A549 (cell line): ENCODE data around the gene RELL1. TPM values are rescaled to one million over a fixed set of nuclear protein-coding genes. Genes with fewer than 3 reads are reported as not detected.

Source experiments
- ATAC-seq, 2 experiments: fragments of 200-7000 bp in 1 of 2; fragments of >200 bp in 1 of 2; cut with Nextera tagmentation in 1 of 2; cut with Tn5 transposase in 1 of 2; 3 replicates each; pipeline versions ENCODE4 v1.8.0 to v1.9.1; 2018 to 2020; ENCODE audit warnings: mild to moderate bottlenecking in 1 of 2, moderate library complexity in 1 of 2
- CTCF ChIA-PET: fragments of 300-600 bp; sonication (Branson Sonifier 250); formaldehyde crosslinking; extraction: SDS; loops from one replicate; lab custom pipeline; 2021; ENCODE audit warnings: antibody characterized with exemption, inconsistent platforms; lab: Yijun Ruan, JAX
- POLR2A ChIA-PET: fragments of 350-600 bp; formaldehyde crosslinking; extraction: SDS; loops from one replicate; lab custom pipeline; 2021; ENCODE audit warnings: antibody characterized with exemption, inconsistent platforms; lab: Yijun Ruan, JAX
- DNase-seq, 2 experiments: peaks; one replicate each; pipeline versions ENCODE4 v3.0.0 to v3.0.0-alpha.2; 2011 to 2016; ENCODE audit warnings: low read depth in 1 of 2, low spot score in 1 of 2
- FAIRE-seq: peaks from 2 replicates; lab custom pipeline; 2011; peaks lifted over from hg19 to GRCh38; lab: Jason Lieb, UNC
- H3K27ac ChIP-seq, 2 experiments: fragments of >200 bp; sonication (Bioruptor Twin); formaldehyde crosslinking; 3 replicates each; pipeline ENCODE4 v1.5.1; 2016 to 2017
- H3K4me1 ChIP-seq: fragments of >200 bp; sonication (Bioruptor Twin); formaldehyde crosslinking; 3 replicates; pipeline ENCODE4 v1.6.1; 2016
- H3K4me2 ChIP-seq: fragments of >200 bp; sonication (Bioruptor Twin); formaldehyde crosslinking; 3 replicates; pipeline ENCODE4 v1.6.1; 2016
- H3K4me3 ChIP-seq: fragments of >200 bp; sonication (Bioruptor Twin); formaldehyde crosslinking; 3 replicates; pipeline ENCODE4 v1.5.1; 2016
- H3K9me3 ChIP-seq: fragments of >200 bp; sonication (Bioruptor Twin); formaldehyde crosslinking; 3 replicates; pipeline ENCODE4 v1.6.1; 2016
- BHLHE40 ChIP-seq: IDR thresholded peaks from 2 replicates; pipeline ENCODE4 v1.6.1; 2012; ENCODE audit warnings: low read depth, low read length, inconsistent platforms
- CEBPB ChIP-seq, 2 experiments: fragments of >200 bp in 1 of 2; sonication (Bioruptor Twin) in 1 of 2; formaldehyde crosslinking in 1 of 2; IDR thresholded peaks; 2 replicates each; pipeline ENCODE4 v1.6.1; 2012 to 2016
- CHD4 ChIP-seq: fragments of 200-600 bp; sonication (generic); IDR thresholded peaks from 2 replicates; pipeline ENCODE4 v1.6.1; 2016; ENCODE audit warnings: antibody characterized with exemption, mild to moderate bottlenecking, borderline replicate concordance
- EHMT2 ChIP-seq: fragments of 200-600 bp; sonication (generic); IDR thresholded peaks from 2 replicates; pipeline ENCODE4 v1.6.1; 2016; ENCODE audit warnings: antibody characterized with exemption, low read depth, mild to moderate bottlenecking, moderate library complexity
- ESRRA ChIP-seq: fragments of 150-350 bp; IDR thresholded peaks from 2 replicates; pipeline ENCODE4 v1.6.1; 2014; ENCODE audit warnings: mild to moderate bottlenecking, low read length, borderline replicate concordance
- FOSB ChIP-seq: fragments of 250-450 bp; sonication (Bioruptor Pico); IDR thresholded peaks from 2 replicates; pipeline ENCODE4 v1.5.0; 2020; ENCODE audit warnings: mild to moderate bottlenecking, moderate library complexity
- GATA3 ChIP-seq: IDR thresholded peaks from 2 replicates; pipeline ENCODE4 v1.6.1; 2012; ENCODE audit warnings: borderline replicate concordance
- JUN ChIP-seq, 2 experiments: fragments of >200 bp; sonication (Bioruptor Twin); formaldehyde crosslinking; IDR thresholded peaks; 2 replicates in 1 of 2; 3 replicates in 1 of 2; pipeline ENCODE4 v1.6.1; 2016 to 2017
- KDM1A ChIP-seq: fragments of 200-600 bp; sonication (generic); IDR thresholded peaks from 2 replicates; pipeline ENCODE4 v1.6.1; 2016; ENCODE audit warnings: low read depth, mild to moderate bottlenecking
- MAFK ChIP-seq: fragments of 450-650 bp; IDR thresholded peaks from 2 replicates; pipeline ENCODE4 v1.6.1; 2014; ENCODE audit not compliant: partially characterized antibody
- MYC ChIP-seq: IDR thresholded peaks from 2 replicates; pipeline ENCODE4 v1.6.1; 2012; ENCODE audit warnings: mild to moderate bottlenecking, inconsistent platforms, low read length, improper control_type of control experiment, borderline replicate concordance
- NFE2L2 ChIP-seq: fragments of 150-350 bp; conservative IDR thresholded peaks from 2 replicates; pipeline ENCODE4 v1.6.1; 2014; ENCODE audit warnings: low read length
- POLR2A ChIP-seq: IDR thresholded peaks from 2 replicates; pipeline ENCODE4 v1.6.1; 2012; ENCODE audit warnings: mild to moderate bottlenecking, low read length
- RAD21 ChIP-seq, 2 experiments: fragments of >200 bp in 1 of 2; sonication (Bioruptor Twin) in 1 of 2; formaldehyde crosslinking in 1 of 2; IDR thresholded peaks in 1 of 2; conservative IDR thresholded peaks in 1 of 2; 2 replicates in 1 of 2; 3 replicates in 1 of 2; pipeline ENCODE4 v1.6.1; 2012 to 2018; ENCODE audit warnings: inconsistent platforms in 1 of 2
- RARB ChIP-seq: fragments of 250-450 bp; sonication (Bioruptor Pico); IDR thresholded peaks from 2 replicates; pipeline ENCODE4 v1.8.0; 2021; ENCODE audit warnings: mild to moderate bottlenecking, moderate library complexity
- RNF2 ChIP-seq: fragments of 200-600 bp; sonication (generic); IDR thresholded peaks from 2 replicates; pipeline ENCODE4 v1.6.1; 2016; ENCODE audit warnings: low read depth, mild to moderate bottlenecking, antibody characterized with exemption, moderate library complexity, borderline replicate concordance
- SMC3 ChIP-seq: fragments of >200 bp; sonication (Bioruptor Twin); formaldehyde crosslinking; IDR thresholded peaks from 3 replicates; pipeline ENCODE4 v1.6.1; 2018; ENCODE audit warnings: inconsistent platforms
- SREBF2 ChIP-seq: fragments of 450-650 bp; IDR thresholded peaks from 2 replicates; pipeline ENCODE4 v1.6.1; 2014; ENCODE audit warnings: mild to moderate bottlenecking, moderate library complexity
- ZC3H11A ChIP-seq: fragments of 450-650 bp; IDR thresholded peaks from 2 replicates; pipeline ENCODE4 v1.6.1; 2014; ENCODE audit warnings: antibody characterized with exemption, mild to moderate bottlenecking
- ZFP36 ChIP-seq: fragments of 450-650 bp; IDR thresholded peaks from 2 replicates; pipeline ENCODE4 v1.6.1; 2014; ENCODE audit warnings: borderline replicate concordance; ENCODE audit not compliant: partially characterized antibody
- WGBS: methylation state at CpG from one replicate; pipeline ENCODE4 v1.1.6; 2017; ENCODE audit errors: missing lambda C conversion rate; 5-methylcytosine and 5-hydroxymethylcytosine counted together
- polyA plus RNA-seq, 4 experiments: library from polyadenylated mRNA; depleted of rRNA in 3 of 4; stranded (reverse); fragments of >200 nt; fragmentation: RNase III in 1 of 4; extraction: RNeasy Plus Mini Kit Qiagen cat#74134 plus additional on column Dnase treatment in 1 of 4; gene quantifications; 2 replicates in 3 of 4; 3 replicates in 1 of 4; pipeline ENCODE4 v1.2.3, GENCODE V29; 2011 to 2017
- TF ChIP-seq, protein P1 (sequence below): fragments of >200 bp; sonication (Bioruptor Twin); formaldehyde crosslinking; IDR thresholded peaks from 2 replicates; pipeline ENCODE4 v1.6.1; 2016
- TF ChIP-seq, protein P2 (sequence below): fragments of 200-600 bp; sonication (generic); IDR thresholded peaks from 2 replicates; pipeline ENCODE4 v1.6.1; 2016; ENCODE audit warnings: antibody characterized with exemption, mild to moderate bottlenecking, moderate library complexity
- TF ChIP-seq, protein P3 (sequence below): fragments of >200 bp; sonication (Bioruptor Twin); formaldehyde crosslinking; IDR thresholded peaks from 3 replicates; pipeline ENCODE4 v1.6.1; 2016
- TF ChIP-seq, protein P4 (sequence below): IDR thresholded peaks from 2 replicates; pipeline ENCODE4 v1.6.1; 2012; ENCODE audit warnings: low read depth, borderline replicate concordance
- TF ChIP-seq, protein P5 (sequence below): fragments of >200 bp; sonication (Bioruptor Twin); formaldehyde crosslinking; IDR thresholded peaks from 3 replicates; pipeline ENCODE4 v1.5.1; 2016
- TF ChIP-seq, protein P6 (sequence below): IDR thresholded peaks from 2 replicates; pipeline ENCODE4 v1.6.1; 2012
- TF ChIP-seq, protein P7 (sequence below): IDR thresholded peaks from 2 replicates; pipeline ENCODE4 v1.6.1; 2012

The RELL1 gene
- polyA plus RNA-seq, 2 of the 4 experiments (the other 2 are of a cell fraction), result 5.0 to 9.6 TPM

DNA sequence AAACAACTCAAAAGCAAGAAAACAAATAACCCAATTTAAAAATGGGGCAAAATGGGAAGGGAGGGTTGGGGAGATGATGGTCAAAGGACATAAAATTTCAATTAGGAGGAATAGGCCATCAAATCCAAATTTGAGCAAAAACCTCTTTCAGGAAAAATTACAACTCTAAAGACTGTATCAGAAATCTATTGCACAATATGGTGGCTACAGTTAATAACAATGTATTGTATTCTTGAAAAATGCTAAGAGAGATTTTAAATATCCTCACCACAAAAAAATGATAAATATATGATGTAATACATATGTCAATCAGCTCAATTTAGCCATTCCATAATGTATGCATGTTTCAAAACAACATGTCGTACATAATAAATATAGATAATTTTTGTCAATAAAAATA lies 60.7 kb downstream of the RELL1 start:
- H3K4me1 ChIP-seq, result peaks cover 14% of the 10 kb centered on the region

DNA sequence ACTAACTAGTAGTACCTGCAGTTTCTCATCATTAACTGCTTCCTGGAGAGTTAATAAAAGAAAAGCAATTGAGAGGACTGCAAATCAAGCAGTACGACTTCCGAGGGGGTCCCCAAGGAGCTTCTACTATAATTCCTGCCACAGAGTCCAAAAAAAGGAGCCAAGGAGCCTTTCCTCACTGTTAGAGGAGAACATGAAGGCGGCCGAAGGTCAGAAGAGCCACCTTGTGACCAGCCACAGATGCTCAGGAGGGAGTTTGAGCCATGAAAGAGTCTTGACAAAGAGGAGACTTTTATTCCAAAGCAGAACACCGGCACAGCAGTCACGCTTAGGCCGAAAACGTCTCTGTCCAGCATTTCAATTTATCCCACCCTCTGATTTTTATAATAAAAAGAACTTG lies 62.2 kb downstream of the RELL1 start:
- TF ChIP-seq KDM1A, result no peak
- no peak for TF ChIP-seq BHLHE40
- TF ChIP-seq SMC3, result no peak
- TF ChIP-seq MYC, result no peak
- TF ChIP-seq RAD21 (conservative IDR thresholded peaks at IDR 0.05 in 1 of 2, IDR thresholded peaks at IDR 0.05 in 1 of 2), result no peak
- no peak for TF ChIP-seq FOSB
- no peak for TF ChIP-seq EHMT2
- no peak for TF ChIP-seq SREBF2
- TF ChIP-seq NFE2L2, result no peak
- TF ChIP-seq, protein P1, sequence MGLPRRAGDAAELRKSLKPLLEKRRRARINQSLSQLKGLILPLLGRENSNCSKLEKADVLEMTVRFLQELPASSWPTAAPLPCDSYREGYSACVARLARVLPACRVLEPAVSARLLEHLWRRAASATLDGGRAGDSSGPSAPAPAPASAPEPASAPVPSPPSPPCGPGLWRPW, result no peak
- TF ChIP-seq, protein P2, sequence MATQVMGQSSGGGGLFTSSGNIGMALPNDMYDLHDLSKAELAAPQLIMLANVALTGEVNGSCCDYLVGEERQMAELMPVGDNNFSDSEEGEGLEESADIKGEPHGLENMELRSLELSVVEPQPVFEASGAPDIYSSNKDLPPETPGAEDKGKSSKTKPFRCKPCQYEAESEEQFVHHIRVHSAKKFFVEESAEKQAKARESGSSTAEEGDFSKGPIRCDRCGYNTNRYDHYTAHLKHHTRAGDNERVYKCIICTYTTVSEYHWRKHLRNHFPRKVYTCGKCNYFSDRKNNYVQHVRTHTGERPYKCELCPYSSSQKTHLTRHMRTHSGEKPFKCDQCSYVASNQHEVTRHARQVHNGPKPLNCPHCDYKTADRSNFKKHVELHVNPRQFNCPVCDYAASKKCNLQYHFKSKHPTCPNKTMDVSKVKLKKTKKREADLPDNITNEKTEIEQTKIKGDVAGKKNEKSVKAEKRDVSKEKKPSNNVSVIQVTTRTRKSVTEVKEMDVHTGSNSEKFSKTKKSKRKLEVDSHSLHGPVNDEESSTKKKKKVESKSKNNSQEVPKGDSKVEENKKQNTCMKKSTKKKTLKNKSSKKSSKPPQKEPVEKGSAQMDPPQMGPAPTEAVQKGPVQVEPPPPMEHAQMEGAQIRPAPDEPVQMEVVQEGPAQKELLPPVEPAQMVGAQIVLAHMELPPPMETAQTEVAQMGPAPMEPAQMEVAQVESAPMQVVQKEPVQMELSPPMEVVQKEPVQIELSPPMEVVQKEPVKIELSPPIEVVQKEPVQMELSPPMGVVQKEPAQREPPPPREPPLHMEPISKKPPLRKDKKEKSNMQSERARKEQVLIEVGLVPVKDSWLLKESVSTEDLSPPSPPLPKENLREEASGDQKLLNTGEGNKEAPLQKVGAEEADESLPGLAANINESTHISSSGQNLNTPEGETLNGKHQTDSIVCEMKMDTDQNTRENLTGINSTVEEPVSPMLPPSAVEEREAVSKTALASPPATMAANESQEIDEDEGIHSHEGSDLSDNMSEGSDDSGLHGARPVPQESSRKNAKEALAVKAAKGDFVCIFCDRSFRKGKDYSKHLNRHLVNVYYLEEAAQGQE, result no peak
- POLR2A ChIA-PET, result no interaction called here
- WGBS, result 91% methylated on average over 8 of the region's 8 CpGs
- CTCF ChIA-PET, result no interaction called here
- H3K4me3 ChIP-seq, result no peak overlapping the region
- no peak for DNase-seq
- no peak overlapping the region for H3K4me2 ChIP-seq
- peaks cover 4% of the 10 kb centered on the region; the same call in 2 of the 3 replicates for H3K4me1 ChIP-seq
- no peak for FAIRE-seq
- no peak for ATAC-seq
- no peaks in the 10 kb centered on the region for H3K9me3 ChIP-seq
- no peak overlapping the region for H3K27ac ChIP-seq

More for the DNA sequence above, 60.7 kb downstream of the RELL1 start:
- ChIA-PET CTCF (interaction anchor here (0.6 to 1.5 kb wide), 2 partner anchors 22 kb away, joined by 3 read pairs; no protein-coding TSS in a partner anchor), POLR2A (no interaction called here)
- Histone ChIP-seq H3K9me3 (no peaks in the 10 kb centered on the region), H3K4me2 (no peak overlapping the region), H3K4me3 (no peak overlapping the region), H3K27ac (no peak overlapping the region)
- 91% methylated on average over 1 of the region's 1 CpG for WGBS
- no peak for FAIRE-seq
- no peak for DNase-seq
- ATAC-seq, result no peak
- TF ChIP-seq MYC (no peak), GATA3 (no peak), POLR2A (no peak), RNF2 (no peak), JUN (IDR thresholded peaks at IDR 0.05) (no peak), CHD4 (no peak), ESRRA (no peak), SMC3 (no peak), ZFP36 (no peak), ZC3H11A (no peak), RARB (CRISPR knock-in tag) (no peak), CEBPB (IDR thresholded peaks at IDR 0.05) (no peak), MAFK (no peak)
- TF ChIP-seq, protein P3, sequence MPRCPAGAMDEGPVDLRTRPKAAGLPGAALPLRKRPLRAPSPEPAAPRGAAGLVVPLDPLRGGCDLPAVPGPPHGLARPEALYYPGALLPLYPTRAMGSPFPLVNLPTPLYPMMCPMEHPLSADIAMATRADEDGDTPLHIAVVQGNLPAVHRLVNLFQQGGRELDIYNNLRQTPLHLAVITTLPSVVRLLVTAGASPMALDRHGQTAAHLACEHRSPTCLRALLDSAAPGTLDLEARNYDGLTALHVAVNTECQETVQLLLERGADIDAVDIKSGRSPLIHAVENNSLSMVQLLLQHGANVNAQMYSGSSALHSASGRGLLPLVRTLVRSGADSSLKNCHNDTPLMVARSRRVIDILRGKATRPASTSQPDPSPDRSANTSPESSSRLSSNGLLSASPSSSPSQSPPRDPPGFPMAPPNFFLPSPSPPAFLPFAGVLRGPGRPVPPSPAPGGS, result no peak
- TF ChIP-seq, protein P4, sequence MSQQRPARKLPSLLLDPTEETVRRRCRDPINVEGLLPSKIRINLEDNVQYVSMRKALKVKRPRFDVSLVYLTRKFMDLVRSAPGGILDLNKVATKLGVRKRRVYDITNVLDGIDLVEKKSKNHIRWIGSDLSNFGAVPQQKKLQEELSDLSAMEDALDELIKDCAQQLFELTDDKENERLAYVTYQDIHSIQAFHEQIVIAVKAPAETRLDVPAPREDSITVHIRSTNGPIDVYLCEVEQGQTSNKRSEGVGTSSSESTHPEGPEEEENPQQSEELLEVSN, result no peak
- TF ChIP-seq, protein P5, sequence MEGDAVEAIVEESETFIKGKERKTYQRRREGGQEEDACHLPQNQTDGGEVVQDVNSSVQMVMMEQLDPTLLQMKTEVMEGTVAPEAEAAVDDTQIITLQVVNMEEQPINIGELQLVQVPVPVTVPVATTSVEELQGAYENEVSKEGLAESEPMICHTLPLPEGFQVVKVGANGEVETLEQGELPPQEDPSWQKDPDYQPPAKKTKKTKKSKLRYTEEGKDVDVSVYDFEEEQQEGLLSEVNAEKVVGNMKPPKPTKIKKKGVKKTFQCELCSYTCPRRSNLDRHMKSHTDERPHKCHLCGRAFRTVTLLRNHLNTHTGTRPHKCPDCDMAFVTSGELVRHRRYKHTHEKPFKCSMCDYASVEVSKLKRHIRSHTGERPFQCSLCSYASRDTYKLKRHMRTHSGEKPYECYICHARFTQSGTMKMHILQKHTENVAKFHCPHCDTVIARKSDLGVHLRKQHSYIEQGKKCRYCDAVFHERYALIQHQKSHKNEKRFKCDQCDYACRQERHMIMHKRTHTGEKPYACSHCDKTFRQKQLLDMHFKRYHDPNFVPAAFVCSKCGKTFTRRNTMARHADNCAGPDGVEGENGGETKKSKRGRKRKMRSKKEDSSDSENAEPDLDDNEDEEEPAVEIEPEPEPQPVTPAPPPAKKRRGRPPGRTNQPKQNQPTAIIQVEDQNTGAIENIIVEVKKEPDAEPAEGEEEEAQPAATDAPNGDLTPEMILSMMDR, result no peak
- TF ChIP-seq, protein P6, sequence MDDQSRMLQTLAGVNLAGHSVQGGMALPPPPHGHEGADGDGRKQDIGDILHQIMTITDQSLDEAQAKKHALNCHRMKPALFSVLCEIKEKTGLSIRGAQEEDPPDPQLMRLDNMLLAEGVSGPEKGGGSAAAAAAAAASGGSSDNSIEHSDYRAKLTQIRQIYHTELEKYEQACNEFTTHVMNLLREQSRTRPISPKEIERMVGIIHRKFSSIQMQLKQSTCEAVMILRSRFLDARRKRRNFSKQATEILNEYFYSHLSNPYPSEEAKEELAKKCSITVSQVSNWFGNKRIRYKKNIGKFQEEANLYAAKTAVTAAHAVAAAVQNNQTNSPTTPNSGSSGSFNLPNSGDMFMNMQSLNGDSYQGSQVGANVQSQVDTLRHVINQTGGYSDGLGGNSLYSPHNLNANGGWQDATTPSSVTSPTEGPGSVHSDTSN, result no peak
- TF ChIP-seq, protein P7, sequence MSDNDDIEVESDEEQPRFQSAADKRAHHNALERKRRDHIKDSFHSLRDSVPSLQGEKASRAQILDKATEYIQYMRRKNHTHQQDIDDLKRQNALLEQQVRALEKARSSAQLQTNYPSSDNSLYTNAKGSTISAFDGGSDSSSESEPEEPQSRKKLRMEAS, result no peak
